PFSK-1 (cell line): Measurements from ENCODE around the gene SPTBN1.

ENCODE experiments used
- FOXP2 ChIP-seq: optimal IDR thresholded peaks from 2 replicates; pipeline ENCODE3; 2011; ENCODE audit warnings: borderline replicate concordance, control low read depth, inconsistent platforms; ENCODE audit not compliant: insufficient read depth; ENCODE audit errors: extremely low read length, extremely low read depth
- POLR2AphosphoS5 ChIP-seq: IDR thresholded peaks from 2 replicates; pipeline ENCODE4 v1.6.1; 2012; ENCODE audit warnings: low read depth, mild to moderate bottlenecking, control low read depth, low read length, moderate library complexity
- SIN3A ChIP-seq: IDR thresholded peaks from 2 replicates; pipeline ENCODE4 v1.6.1; 2012; ENCODE audit warnings: mild to moderate bottlenecking, low read length, moderate library complexity, borderline replicate concordance; ENCODE audit not compliant: insufficient read depth
- TAF1 ChIP-seq: IDR thresholded peaks from 2 replicates; pipeline ENCODE4 v1.6.1; 2012; ENCODE audit warnings: low read length, control low read depth, borderline replicate concordance; ENCODE audit not compliant: insufficient read depth
- TF ChIP-seq, protein P1 (sequence below), 2 experiments: IDR thresholded peaks; 2 replicates each; pipeline versions ENCODE4 v1.6.1 to v1.8.0; 2011 to 2012; ENCODE audit warnings: low read depth in 2 of 2, low read length in 2 of 2, control low read depth in 1 of 2, inconsistent platforms in 1 of 2, mild to moderate bottlenecking in 1 of 2, moderate library complexity in 1 of 2; ENCODE audit not compliant: insufficient read depth in 1 of 2

The SPTBN1 gene

DNA sequence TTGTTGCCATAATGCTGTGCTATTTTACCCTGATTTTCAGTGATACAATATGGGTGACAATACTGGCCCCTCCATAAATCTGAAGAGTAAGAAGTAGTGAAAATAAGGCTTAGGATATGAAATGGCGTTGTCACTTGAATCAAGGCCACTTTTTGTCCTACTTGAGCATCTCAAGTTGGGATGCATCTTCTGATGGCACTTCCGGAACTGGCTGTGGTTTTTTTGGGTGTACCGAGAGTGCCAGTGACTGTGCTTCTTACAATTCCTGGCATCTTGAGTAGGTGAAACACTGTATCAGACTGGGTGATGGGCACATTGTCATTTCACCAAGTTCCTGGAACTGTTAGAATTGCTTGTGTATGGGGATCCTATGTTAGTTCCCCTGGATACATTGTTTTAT, 214.9 kb downstream of the SPTBN1 start:
- no peak for TF ChIP-seq TAF1
- TF ChIP-seq, protein P1, sequence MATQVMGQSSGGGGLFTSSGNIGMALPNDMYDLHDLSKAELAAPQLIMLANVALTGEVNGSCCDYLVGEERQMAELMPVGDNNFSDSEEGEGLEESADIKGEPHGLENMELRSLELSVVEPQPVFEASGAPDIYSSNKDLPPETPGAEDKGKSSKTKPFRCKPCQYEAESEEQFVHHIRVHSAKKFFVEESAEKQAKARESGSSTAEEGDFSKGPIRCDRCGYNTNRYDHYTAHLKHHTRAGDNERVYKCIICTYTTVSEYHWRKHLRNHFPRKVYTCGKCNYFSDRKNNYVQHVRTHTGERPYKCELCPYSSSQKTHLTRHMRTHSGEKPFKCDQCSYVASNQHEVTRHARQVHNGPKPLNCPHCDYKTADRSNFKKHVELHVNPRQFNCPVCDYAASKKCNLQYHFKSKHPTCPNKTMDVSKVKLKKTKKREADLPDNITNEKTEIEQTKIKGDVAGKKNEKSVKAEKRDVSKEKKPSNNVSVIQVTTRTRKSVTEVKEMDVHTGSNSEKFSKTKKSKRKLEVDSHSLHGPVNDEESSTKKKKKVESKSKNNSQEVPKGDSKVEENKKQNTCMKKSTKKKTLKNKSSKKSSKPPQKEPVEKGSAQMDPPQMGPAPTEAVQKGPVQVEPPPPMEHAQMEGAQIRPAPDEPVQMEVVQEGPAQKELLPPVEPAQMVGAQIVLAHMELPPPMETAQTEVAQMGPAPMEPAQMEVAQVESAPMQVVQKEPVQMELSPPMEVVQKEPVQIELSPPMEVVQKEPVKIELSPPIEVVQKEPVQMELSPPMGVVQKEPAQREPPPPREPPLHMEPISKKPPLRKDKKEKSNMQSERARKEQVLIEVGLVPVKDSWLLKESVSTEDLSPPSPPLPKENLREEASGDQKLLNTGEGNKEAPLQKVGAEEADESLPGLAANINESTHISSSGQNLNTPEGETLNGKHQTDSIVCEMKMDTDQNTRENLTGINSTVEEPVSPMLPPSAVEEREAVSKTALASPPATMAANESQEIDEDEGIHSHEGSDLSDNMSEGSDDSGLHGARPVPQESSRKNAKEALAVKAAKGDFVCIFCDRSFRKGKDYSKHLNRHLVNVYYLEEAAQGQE (IDR thresholded peaks at IDR 0.05; ENCODE audit: insufficient read depth in 1 of 2, low read depth in 2 of 2, low read length in 2 of 2), result no peak
- TF ChIP-seq FOXP2, result no peak
- no peak for TF ChIP-seq SIN3A
- no peak for TF ChIP-seq POLR2AphosphoS5

DNA sequence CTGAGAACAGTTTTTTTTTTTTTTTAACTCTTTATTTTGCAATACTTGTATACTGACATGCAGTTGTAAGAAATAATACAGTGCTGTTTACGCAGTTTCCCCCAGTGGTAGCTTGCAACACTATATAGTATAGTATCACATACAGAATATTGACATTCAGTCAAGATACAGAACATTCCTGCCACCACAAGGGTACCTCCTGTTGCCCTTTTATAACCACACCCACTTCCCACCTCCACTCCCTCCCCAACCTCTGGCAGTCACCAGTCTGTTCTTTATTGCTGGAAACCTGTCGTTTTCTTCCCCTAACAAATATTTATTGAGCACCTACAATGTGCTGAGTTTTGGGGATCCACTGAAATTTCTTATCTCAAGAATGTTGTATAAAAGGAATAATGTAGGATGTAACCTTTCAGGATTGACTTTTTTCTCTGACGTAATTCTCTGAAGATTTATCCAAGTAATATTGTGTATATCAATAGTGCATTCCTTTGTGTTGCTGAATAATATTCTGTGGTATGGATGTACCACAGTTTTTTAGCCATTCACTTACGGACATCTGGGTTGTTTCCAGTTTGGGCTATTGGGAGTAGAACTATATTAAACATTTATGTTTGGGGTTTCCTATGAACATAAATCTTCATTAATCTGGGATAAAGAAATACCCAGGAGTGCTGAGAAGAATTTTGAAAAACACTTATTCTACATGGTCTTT, 215.9 kb downstream of the SPTBN1 start:
- TF ChIP-seq, protein P1 (IDR thresholded peaks at IDR 0.05; ENCODE audit: insufficient read depth in 1 of 2, low read depth in 2 of 2, low read length in 2 of 2), result no peak
- TF ChIP-seq POLR2AphosphoS5, result no peak
- no peak for TF ChIP-seq SIN3A
- TF ChIP-seq FOXP2, result no peak
- TF ChIP-seq TAF1, result no peak

DNA sequence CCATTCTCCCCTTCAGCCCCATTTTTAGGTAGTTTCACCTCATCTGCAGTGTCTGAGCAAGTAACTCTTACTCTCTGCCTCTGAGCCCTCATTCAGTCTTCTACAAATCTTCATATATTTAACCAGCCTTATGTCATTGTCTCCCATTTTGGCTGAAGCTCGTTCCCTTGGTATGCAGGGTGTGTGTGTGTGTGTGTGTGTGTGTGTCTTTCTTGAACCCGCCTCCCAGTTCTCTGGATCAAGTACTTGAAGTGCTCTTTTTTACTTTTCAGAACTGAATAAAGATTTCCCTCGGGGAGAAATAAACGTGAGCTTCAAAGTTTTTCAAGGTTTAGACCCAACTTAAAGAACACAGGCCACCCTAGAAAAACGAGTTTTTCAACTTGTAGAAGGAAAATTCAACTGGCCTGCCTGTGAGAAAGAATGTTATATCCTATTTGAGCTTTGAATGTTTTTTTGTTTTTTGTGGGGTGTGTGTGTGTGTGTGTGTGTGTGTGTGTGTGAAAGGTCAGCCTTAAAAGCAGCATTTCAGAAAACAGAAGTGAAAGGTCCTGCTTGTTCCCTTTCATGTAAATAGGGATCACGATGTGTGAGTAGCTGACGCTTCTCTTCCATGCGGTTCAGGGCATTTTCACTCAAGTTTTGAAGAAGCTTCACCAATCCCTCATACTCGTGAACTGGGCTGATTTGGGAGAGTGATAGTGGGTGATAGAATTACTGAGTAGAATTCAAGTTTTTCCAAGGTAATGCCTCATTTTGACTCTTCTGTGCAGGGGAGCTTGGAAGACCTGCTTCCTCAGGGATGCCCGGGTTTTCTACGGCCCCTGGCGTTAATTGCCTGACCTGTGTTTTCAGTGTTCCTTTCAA, 216.7 kb downstream of the SPTBN1 start:
- TF ChIP-seq SIN3A (no peak), TAF1 (no peak), POLR2AphosphoS5 (no peak), FOXP2 (no peak)
- TF ChIP-seq, protein P1 (IDR thresholded peaks at IDR 0.05; ENCODE audit: insufficient read depth in 1 of 2, low read depth in 2 of 2, low read length in 2 of 2), result no peak

DNA sequence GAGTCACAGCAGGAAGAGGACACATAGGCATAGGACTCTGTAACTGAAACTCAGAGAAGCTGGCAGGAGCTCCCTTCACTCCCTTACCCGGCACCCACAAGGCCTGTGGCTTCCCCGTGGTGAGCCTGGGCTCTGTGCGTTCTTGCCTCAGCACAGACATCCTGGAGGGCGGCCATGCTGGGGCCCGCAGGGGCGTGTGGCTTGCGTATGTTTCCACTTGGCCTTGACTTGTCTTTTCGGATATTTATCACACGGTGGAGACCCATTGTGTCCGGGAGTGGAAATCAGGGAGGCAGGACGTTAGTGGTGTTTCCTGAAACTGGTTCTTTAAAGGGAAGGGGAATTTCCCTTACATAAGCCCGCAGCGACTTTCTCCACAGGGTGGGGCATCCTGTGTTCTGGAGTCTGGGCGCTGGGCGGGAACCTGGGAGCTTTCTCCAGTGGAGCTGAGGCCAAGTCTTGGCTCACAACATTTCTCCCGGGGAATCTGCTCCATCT, 217.4 kb downstream of the SPTBN1 start:
- TF ChIP-seq FOXP2 (no peak), POLR2AphosphoS5 (no peak), SIN3A (no peak), TAF1 (no peak)
- TF ChIP-seq, protein P1 (IDR thresholded peaks at IDR 0.05; ENCODE audit: insufficient read depth in 1 of 2, low read depth in 2 of 2, low read length in 2 of 2), result no peak
